ENCODE measurements around the gene TRPC6.

The TRPC6 gene

GRCh38 chr11:101583251-101584128, at the start of gene TRPC6:
TSS of gene TRPC6 (minus strand) at chr11:101584007. CDS start at chr11:101583503, 504 bp downstream.
- no peak for DNase-seq

GRCh38 chr11:101620026-101620425, 36.2 kb upstream of the TRPC6 start:
- no peak for DNase-seq

- no peak for DNase-seq
Measured at GRCh38 chr11:101618709-101619108, 34.9 kb upstream of the TRPC6 start.

- DNase-seq, result no peak
Measured at GRCh38 chr11:101617735-101618332, 34.0 kb upstream of the TRPC6 start.

- DNase-seq, result no peak
Measured at GRCh38 chr11:101612481-101612880, 28.7 kb upstream of the TRPC6 start.

- no peak for DNase-seq
Measured at GRCh38 chr11:101600924-101601323, 17.1 kb upstream of the TRPC6 start.

- DNase-seq, result no peak
Measured at GRCh38 chr11:101586965-101587364, 3.2 kb upstream of the TRPC6 start.

GRCh38 chr11:101584655-101585054, 848 bp upstream of the TRPC6 start:
- DNase-seq, result no peak

- no peak for DNase-seq
Measured at GRCh38 chr11:101584129-101584515, 315 bp upstream of the TRPC6 start.

GRCh38 chr11:101582989-101583250, 887 bp downstream of the TRPC6 start:
- DNase-seq, result no peak

- DNase-seq, result no peak
Measured at GRCh38 chr11:101582236-101582988, 1.4 kb downstream of the TRPC6 start.

- no peak for DNase-seq
Measured at GRCh38 chr11:101577461-101577860, 6.3 kb downstream of the TRPC6 start.

GRCh38 chr11:101576456-101576855, 7.4 kb downstream of the TRPC6 start:
- no peak for DNase-seq

GRCh38 chr11:101574886-101575285, 8.9 kb downstream of the TRPC6 start:
- DNase-seq, result no peak

- no peak for DNase-seq
Measured at GRCh38 chr11:101567071-101567470, 16.7 kb downstream of the TRPC6 start.

- DNase-seq, result no peak
Measured at GRCh38 chr11:101566626-101567025, 17.2 kb downstream of the TRPC6 start.

- no peak for DNase-seq
Measured at GRCh38 chr11:101563166-101563565, 20.6 kb downstream of the TRPC6 start.

GRCh38 chr11:101555366-101555765, 28.4 kb downstream of the TRPC6 start:
- no peak for DNase-seq

GRCh38 chr11:101553891-101554292, 29.9 kb downstream of the TRPC6 start:
- no peak for DNase-seq

GRCh38 chr11:101552888-101553287, 30.9 kb downstream of the TRPC6 start:
- DNase-seq, result no peak

GRCh38 chr11:101528541-101528940, 55.3 kb downstream of the TRPC6 start:
- no peak for DNase-seq

GRCh38 chr11:101523634-101524260, 60.1 kb downstream of the TRPC6 start:
- no peak for DNase-seq

- no peak for DNase-seq
Measured at GRCh38 chr11:101523193-101523592, 60.6 kb downstream of the TRPC6 start.

GRCh38 chr11:101521821-101522220, 62.0 kb downstream of the TRPC6 start:
- DNase-seq, result no peak

All from DMS79 treated with DMSO at 0.1 percent for 48 hours (cell line).